Heart right ventricle (tissue), 16 donors: Measurements from ENCODE around the gene SRCAP. TPM values are rescaled to one million over a fixed set of nuclear protein-coding genes. Genes with fewer than 3 reads are reported as not detected.

Experiments
- ATAC-seq, 8 donors: fragments of 200-7000 bp; cut with Tn5 transposase; one replicate each; pipeline ENCODE4 v1.9.1; 2020; ENCODE audit warnings: mild to moderate bottlenecking in 8 of 8, moderate library complexity in 8 of 8, moderate number of reproducible peaks in 1 of 8
- DNase-seq, 2 donors: peaks; one replicate each; pipeline ENCODE4 v3.0.0-alpha.2; 2020
- H3K27ac ChIP-seq, 10 donors: fragments of 200-600 bp; sonication (generic) in 2 of 10; one replicate each; pipeline versions ENCODE4 v1.5.0 to v1.8.0; 2020 to 2022; ENCODE audit warnings: mild to moderate bottlenecking in 3 of 10
- H3K27me3 ChIP-seq, 7 donors: fragments of 200-600 bp; one replicate each; pipeline ENCODE4 v1.8.0; 2021 to 2022; ENCODE audit warnings: mild to moderate bottlenecking in 2 of 7
- H3K36me3 ChIP-seq, 9 donors: fragments of 200-600 bp; sonication (generic) in 1 of 9; one replicate each; pipeline versions ENCODE4 v1.5.0 to v1.8.0; 2020 to 2022; ENCODE audit warnings: mild to moderate bottlenecking in 2 of 9
- H3K4me1 ChIP-seq, 9 donors: fragments of 200-600 bp; sonication (generic) in 1 of 9; one replicate each; pipeline versions ENCODE4 v1.5.0 to v1.8.0; 2020 to 2022; ENCODE audit warnings: mild to moderate bottlenecking in 4 of 9
- H3K4me3 ChIP-seq, 10 donors: fragments of 200-600 bp; sonication (generic) in 2 of 10; one replicate each; pipeline versions ENCODE4 v1.5.0 to v1.8.0; 2020 to 2022; ENCODE audit warnings: mild to moderate bottlenecking in 7 of 10, moderate library complexity in 2 of 10
- H3K9me3 ChIP-seq, 11 donors: fragments of 200-600 bp in 10 of 11; sonication (generic) in 2 of 11; one replicate each; pipeline versions ENCODE4 v1.5.0 to v1.8.0; 2013 to 2022; ENCODE audit warnings: mild to moderate bottlenecking in 2 of 11, control low read depth in 1 of 11, moderate library complexity in 1 of 11
- CTCF ChIP-seq, 9 donors: fragments of 200-600 bp; sonication (generic) in 2 of 9; IDR thresholded peaks; one replicate each; pipeline versions ENCODE4 v1.5.0 to v1.8.0; 2021 to 2022; ENCODE audit warnings: antibody characterized with exemption in 9 of 9, mild to moderate bottlenecking in 5 of 9, moderate library complexity in 1 of 9
- WGBS, 2 donors: extraction: QIAGEN DNeasy Blood & Tissue Kit; methylation state at CpG; one replicate each; pipeline ENCODE4 v1.1.7; 2013; ENCODE audit warnings: inconsistent platforms in 1 of 2; 5-methylcytosine and 5-hydroxymethylcytosine counted together
- intact Hi-C, 10 donors: fragments of 100-400 bp; cut with DNase I; formaldehyde crosslinking; loops; one replicate each; pipeline versions ENCODE4 v1.11.1 to v1.14.2; 2022
- polyA plus RNA-seq, 2 donors: library from polyadenylated mRNA; stranded (reverse); fragments of 200-250 nt; gene quantifications; one replicate each; pipeline ENCODE4 v1.2.3, GENCODE V29; 2013
- total RNA-seq, 10 donors: library from RNA; stranded (reverse); fragmentation: NEBNext Ultra II Directional in 3 of 10; extraction: Animal tissue kit (Norgen Biotek cat#: 25700) in 3 of 10; gene quantifications; one replicate each; pipeline versions ENCODE4 v1.2.1 to v1.2.4, GENCODE V29; 2021 to 2023
- donor health status: Arrhythmogenic right ventricular cardiomyopathy.
- donor health status: ischemic (EF 13 %, LVEDD 7.1; RV severe dilation, severe dysfunction).
- donor health status: healthy with polysubstance abuse.
- donor health status: DM: no; HTN: yes; CAD: no.
- donor health status: DM: no; HTN: no; CAD: no.
- donor health status: ischemic (EF 25% LVEDD 6.9; RV normal size, moderate dysfunction).
- donor health status: ischemic (EF 25% LVEDD 5.7; RV mildly dilated, moderate dysfunction).
- donor health status: healthy.
- donor health status: DM: yes; HTN: yes; CAD: no.
- donor health status: Ischemic cardiomyopathy.
- donor health status: ischemic (EF 35%, LVEDD 5.7; RV mildly dilated, moderate dysfunction).
- donor health status: nonischemic (EF 11% LVEDD 7.7; RV severe dilation, severe dysfunction).
- donor health status: DM: yes; HTN: yes; CAD: no.
- donor health status: PGD.
- donor health status: ischemic (EF 29% LVEDD 5.4; RV normal size, mild dysfunction).
- donor health status: nonischemic (EF 23%, LVEDD 6.1; RV moderate dilation, normal function).

The SRCAP gene
- total and polyA plus RNA-seq, 12 donors = 2.6 to 60.6 (median 45.4) TPM

- Histone ChIP-seq H3K9me3 (no peaks in the 10 kb centered on the region), H3K4me3 (peak overlapping the region; percentile 59 to 93 (median 76)), H3K4me1 (peaks cover 0 to 17% (median 6%) of the 10 kb centered on the region in 9 donors), H3K36me3 (peaks cover 0 to 52% (median 21%) of the 10 kb centered on the region in 9 donors), H3K27ac (peak overlapping the region in 9 of 10 donors; percentile 58 to 88 (median 70)), H3K27me3 (no peaks in the 10 kb centered on the region)
- no peak for TF ChIP-seq CTCF (IDR thresholded peaks at IDR 0.05)
- peak; percentile 43 to 51 for DNase-seq
- 15 to 22% methylated on average over 27 to 36 of the region's 36 CpGs for WGBS, 2 donors
- peak in 6 of 8 donors; percentile 1 to 71 (median 24) for ATAC-seq
- intact Hi-C loops = loop anchor here in 1 of 10 donors (5.0 kb wide), 1 partner anchor 52 kb away; the partner anchor contains the start of gene SRCAP
Observed at GRCh38 chr16:30748634-30749445, 49.9 kb downstream of the SRCAP start.

GRCh38 chr16:30750201-30750600 is 51.2 kb downstream of the SRCAP start:
- 87 to 91% methylated on average over 4 of the region's 4 CpGs for whole genome bisulfite sequencing, 2 donors
- H3K36me3 ChIP-seq = peaks cover 0 to 52% (median 24%) of the 10 kb centered on the region in 9 donors

GRCh38 chr16:30750876-30751465 is 52.0 kb downstream of the SRCAP start:
- Histone ChIP-seq H3K4me3 (no peak overlapping the region), H3K9me3 (no peaks in the 10 kb centered on the region), H3K36me3 (peaks cover 0 to 54% (median 24%) of the 10 kb centered on the region in 9 donors), H3K27ac (no peak overlapping the region), H3K4me1 (peaks cover 0 to 15% (median 6%) of the 10 kb centered on the region in 9 donors), H3K27me3 (no peaks in the 10 kb centered on the region)
- DNase-seq (no peak), ATAC-seq (no peak)
- intact Hi-C loops = no loop called here
- TF ChIP-seq CTCF (IDR thresholded peaks at IDR 0.05) = no peak
- WGBS, 2 donors = 89 to 93% methylated on average over 20 of the region's 20 CpGs

More at GRCh38 chr16:30750201-30750600, 51.2 kb downstream of the SRCAP start:
- no peaks in the 10 kb centered on the region for H3K9me3 ChIP-seq
- H3K27ac ChIP-seq = no peak overlapping the region
- no peak for TF ChIP-seq CTCF (IDR thresholded peaks at IDR 0.05)
- peaks cover 0 to 15% (median 6%) of the 10 kb centered on the region in 9 donors for H3K4me1 ChIP-seq
- H3K27me3 ChIP-seq = no peaks in the 10 kb centered on the region
- intact Hi-C loops = no loop called here
- DNase-seq (no peak), ATAC-seq (no peak)
- H3K4me3 ChIP-seq = no peak overlapping the region

GRCh38 chr16:30753596-30753995 is 54.6 kb downstream of the SRCAP start:
- TF ChIP-seq CTCF (IDR thresholded peaks at IDR 0.05) = no peak
- Histone ChIP-seq H3K9me3 (no peaks in the 10 kb centered on the region), H3K4me3 (no peak overlapping the region), H3K4me1 (peaks cover 0 to 7% (median 0%) of the 10 kb centered on the region in 9 donors), H3K27me3 (no peaks in the 10 kb centered on the region), H3K27ac (no peak overlapping the region), H3K36me3 (peaks cover 0 to 79% (median 24%) of the 10 kb centered on the region in 9 donors)
- WGBS, 2 donors = 81 to 85% methylated on average over 4 of the region's 4 CpGs
- intact Hi-C loops = no loop called here
- DNase-seq (no peak), ATAC-seq (no peak)
